ENCODE data around the gene TEX51.

TEX51 gene

DNA sequence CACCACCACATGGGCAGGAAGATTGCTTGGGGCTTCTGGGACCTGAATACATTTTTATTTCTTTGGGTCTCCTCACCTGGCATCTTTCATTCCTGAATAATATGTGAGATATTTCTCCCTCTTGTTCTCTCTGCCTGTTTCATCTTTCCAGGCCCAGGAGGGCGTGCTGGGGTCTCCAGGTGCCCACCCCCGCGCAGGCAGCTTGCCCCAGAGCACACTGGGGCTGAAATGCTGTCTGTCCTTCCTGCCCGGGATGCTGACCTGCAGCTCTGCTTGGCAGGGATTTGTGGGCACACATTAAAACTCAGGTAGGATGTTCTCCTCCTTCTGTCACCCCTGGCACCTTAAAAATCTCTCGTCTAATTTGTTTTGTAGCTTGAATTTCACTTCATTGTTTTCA is 39.7 kb upstream of the TEX51 start:
- H3K9ac ChIP-seq (ENCODE audit: low read length), result no peak overlapping the region
- H4K20me1 ChIP-seq (ENCODE audit: insufficient read depth, low read length), result no peaks in the 10 kb centered on the region
- H3K27ac ChIP-seq (ENCODE audit: low read depth, low read length, poor library complexity, severe bottlenecking), result no peak overlapping the region
- no peaks in the 10 kb centered on the region for H3F3A ChIP-seq (ENCODE audit: insufficient read depth, low read length)
- no peaks in the 10 kb centered on the region for H3K9me2 ChIP-seq (ENCODE audit: low read depth, low read length)
- H2AFZ ChIP-seq (ENCODE audit: low read length), result no peak overlapping the region
- no peak overlapping the region for H3K4me3 ChIP-seq (ENCODE audit: low read depth, low read length, poor library complexity, severe bottlenecking)
- H3K36me3 ChIP-seq (ENCODE audit: insufficient read depth, low read length), result no peaks in the 10 kb centered on the region
- TF ChIP-seq EZH2 (IDR thresholded peaks at IDR 0.05; ENCODE audit: borderline replicate concordance, low read length), result no peak
- TF ChIP-seq, protein P1, sequence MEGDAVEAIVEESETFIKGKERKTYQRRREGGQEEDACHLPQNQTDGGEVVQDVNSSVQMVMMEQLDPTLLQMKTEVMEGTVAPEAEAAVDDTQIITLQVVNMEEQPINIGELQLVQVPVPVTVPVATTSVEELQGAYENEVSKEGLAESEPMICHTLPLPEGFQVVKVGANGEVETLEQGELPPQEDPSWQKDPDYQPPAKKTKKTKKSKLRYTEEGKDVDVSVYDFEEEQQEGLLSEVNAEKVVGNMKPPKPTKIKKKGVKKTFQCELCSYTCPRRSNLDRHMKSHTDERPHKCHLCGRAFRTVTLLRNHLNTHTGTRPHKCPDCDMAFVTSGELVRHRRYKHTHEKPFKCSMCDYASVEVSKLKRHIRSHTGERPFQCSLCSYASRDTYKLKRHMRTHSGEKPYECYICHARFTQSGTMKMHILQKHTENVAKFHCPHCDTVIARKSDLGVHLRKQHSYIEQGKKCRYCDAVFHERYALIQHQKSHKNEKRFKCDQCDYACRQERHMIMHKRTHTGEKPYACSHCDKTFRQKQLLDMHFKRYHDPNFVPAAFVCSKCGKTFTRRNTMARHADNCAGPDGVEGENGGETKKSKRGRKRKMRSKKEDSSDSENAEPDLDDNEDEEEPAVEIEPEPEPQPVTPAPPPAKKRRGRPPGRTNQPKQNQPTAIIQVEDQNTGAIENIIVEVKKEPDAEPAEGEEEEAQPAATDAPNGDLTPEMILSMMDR (IDR thresholded peaks at IDR 0.05; ENCODE audit: low read length), result no peak
- H3K9me3 ChIP-seq (ENCODE audit: low read length), result no peaks in the 10 kb centered on the region
- H3K4me1 ChIP-seq (ENCODE audit: insufficient read depth, low read length, severe bottlenecking), result no peaks in the 10 kb centered on the region
- H3K79me2 ChIP-seq (ENCODE audit: insufficient read depth, low read length), result no peaks in the 10 kb centered on the region
- no peaks in the 10 kb centered on the region for H3K27me3 ChIP-seq (ENCODE audit: insufficient read depth, low read length)
- no peak overlapping the region for H3K4me2 ChIP-seq (ENCODE audit: low read length)

- Histone ChIP-seq H3F3A (ENCODE audit: insufficient read depth, low read length) (no peaks in the 10 kb centered on the region), H3K9ac (ENCODE audit: low read length) (no peak overlapping the region)
- no peak for TF ChIP-seq EZH2 (IDR thresholded peaks at IDR 0.05; ENCODE audit: borderline replicate concordance, low read length)
- TF ChIP-seq, protein P1 (IDR thresholded peaks at IDR 0.05; ENCODE audit: low read length), result no peak
Measured at GRCh38 chr2:126859631-126860030, 39.1 kb upstream of the TEX51 start.

GRCh38 chr2:126860385-126860784 is 38.3 kb upstream of the TEX51 start:
- no peak overlapping the region for H3K4me2 ChIP-seq (ENCODE audit: low read length)
- H3F3A ChIP-seq (ENCODE audit: insufficient read depth, low read length), result no peaks in the 10 kb centered on the region
- no peaks in the 10 kb centered on the region for H3K9me2 ChIP-seq (ENCODE audit: low read depth, low read length)
- H3K79me2 ChIP-seq (ENCODE audit: insufficient read depth, low read length), result no peaks in the 10 kb centered on the region
- no peaks in the 10 kb centered on the region for H3K36me3 ChIP-seq (ENCODE audit: insufficient read depth, low read length)
- no peaks in the 10 kb centered on the region for H3K27me3 ChIP-seq (ENCODE audit: insufficient read depth, low read length)
- TF ChIP-seq, protein P1 (IDR thresholded peaks at IDR 0.05; ENCODE audit: low read length), result no peak
- TF ChIP-seq EZH2 (IDR thresholded peaks at IDR 0.05; ENCODE audit: borderline replicate concordance, low read length), result no peak
- no peak overlapping the region for H3K9ac ChIP-seq (ENCODE audit: low read length)
- H3K4me1 ChIP-seq (ENCODE audit: insufficient read depth, low read length, severe bottlenecking), result no peaks in the 10 kb centered on the region
- H3K27ac ChIP-seq (ENCODE audit: low read depth, low read length, poor library complexity, severe bottlenecking), result no peak overlapping the region
- no peak overlapping the region for H3K4me3 ChIP-seq (ENCODE audit: low read depth, low read length, poor library complexity, severe bottlenecking)
- no peak overlapping the region for H2AFZ ChIP-seq (ENCODE audit: low read length)
- H3K9me3 ChIP-seq (ENCODE audit: low read length), result no peaks in the 10 kb centered on the region
- no peaks in the 10 kb centered on the region for H4K20me1 ChIP-seq (ENCODE audit: insufficient read depth, low read length)

More at GRCh38 chr2:126859631-126860030, 39.1 kb upstream of the TEX51 start:
- Histone ChIP-seq H3K36me3 (ENCODE audit: insufficient read depth, low read length) (no peaks in the 10 kb centered on the region), H3K4me3 (ENCODE audit: low read depth, low read length, poor library complexity, severe bottlenecking) (no peak overlapping the region), H3K27ac (ENCODE audit: low read depth, low read length, poor library complexity, severe bottlenecking) (no peak overlapping the region), H3K9me3 (ENCODE audit: low read length) (no peaks in the 10 kb centered on the region), H4K20me1 (ENCODE audit: insufficient read depth, low read length) (no peaks in the 10 kb centered on the region), H3K4me1 (ENCODE audit: insufficient read depth, low read length, severe bottlenecking) (no peaks in the 10 kb centered on the region), H2AFZ (ENCODE audit: low read length) (no peak overlapping the region), H3K27me3 (ENCODE audit: insufficient read depth, low read length) (no peaks in the 10 kb centered on the region), H3K79me2 (ENCODE audit: insufficient read depth, low read length) (no peaks in the 10 kb centered on the region), H3K4me2 (ENCODE audit: low read length) (no peak overlapping the region), H3K9me2 (ENCODE audit: low read depth, low read length) (no peaks in the 10 kb centered on the region)
